ENCODE measurements around the gene TH.

- TF ChIP-seq BHLHE40 (IDR thresholded peaks at IDR 0.05; ENCODE audit: borderline replicate concordance) (no peak), ELF4 (IDR thresholded peaks at IDR 0.05) (no peak), ZNF384 (IDR thresholded peaks at IDR 0.05) (no peak), FOXK2 (IDR thresholded peaks at IDR 0.05) (no peak), HDGF (IDR thresholded peaks at IDR 0.05; ENCODE audit: borderline replicate concordance) (no peak), FOXM1 (IDR thresholded peaks at IDR 0.05; ENCODE audit: borderline replicate concordance) (no peak), ARNT (IDR thresholded peaks at IDR 0.05) (no peak), L3MBTL2 (conservative IDR thresholded peaks at IDR 0.05) (no peak)
These were observed 39.7 kb upstream of the TH start for GRCh38 chr11:2211113-2211971.

Measured in HEK293T (cell line).